ENCODE data around the gene GNAZ. TPM values are rescaled to one million over a fixed set of nuclear protein-coding genes. Genes with fewer than 3 reads are reported as not detected.
A peak's percentile ranks its signal among the peaks of the same experiment; 100 is the strongest.

The GNAZ gene
- total RNA-seq, 1 experiment from 2014 or later: 5.0 TPM

- no peak overlapping the region for H2BK5ac ChIP-seq (ENCODE audit: insufficient read length, low read length)
- H3K79me1 ChIP-seq (ENCODE audit: insufficient read depth, low read depth, low read length, poor library complexity, severe bottlenecking): no peaks in the 10 kb centered on the region
- H2BK120ac ChIP-seq (ENCODE audit: low read depth, low read length, poor library complexity, severe bottlenecking): no peak overlapping the region
- H2BK15ac ChIP-seq (ENCODE audit: low read depth, low read length): no peak overlapping the region
- no peak overlapping the region for H3K56ac ChIP-seq (ENCODE audit: insufficient read length, low read depth, low read length)
- DNase-seq: no peak
- H3K27ac Mint-ChIP-seq: no peak overlapping the region
- no peak overlapping the region for H3K18ac ChIP-seq (ENCODE audit: insufficient read length, low read depth, low read length)
- no peak overlapping the region for H4K91ac ChIP-seq (ENCODE audit: insufficient read length, low read depth, low read length)
- no peak overlapping the region for H3K4me2 ChIP-seq (ENCODE audit: insufficient read depth, insufficient read length, low read length)
- H3K27me3 Mint-ChIP-seq (ENCODE audit: low read depth): peaks cover 50% of the 10 kb centered on the region
- peaks cover 5% of the 10 kb centered on the region for H3K23me2 ChIP-seq (ENCODE audit: insufficient read length, low read depth, low read length, poor library complexity, severe bottlenecking)
- no peak for TF ChIP-seq CTCF (conservative IDR thresholded peaks at IDR 0.05)
- no peak overlapping the region for H2AFZ ChIP-seq (ENCODE audit: low read length)
- H3K27ac ChIP-seq (ENCODE audit: insufficient read length, low read depth, low read length): no peak overlapping the region
- WGBS (ENCODE audit: extremely low coverage, insufficient read length, low lambda C conversion rate): no CpG with 5 or more reads among the region's 8 CpGs
- H3K4me3 Mint-ChIP-seq: peak overlapping the region; percentile 8 to 53; a peak in 2 of 5 replicates
- no peaks in the 10 kb centered on the region for H3K79me2 ChIP-seq (ENCODE audit: insufficient read depth, low read length)
- H3K9me3 ChIP-seq (ENCODE audit: control insufficient read depth, low read depth, low read length): no peaks in the 10 kb centered on the region
- H3K23ac ChIP-seq (ENCODE audit: insufficient read length, low read depth, low read length): no peak overlapping the region
- H3K4me1 ChIP-seq (ENCODE audit: insufficient read depth, low read length): peaks cover 3% of the 10 kb centered on the region
- no peak overlapping the region for H4K8ac ChIP-seq (replicated peaks; ENCODE audit: insufficient read length, low read depth, low read length)
- peaks cover 30 to 38% of the 10 kb centered on the region in 2 experiments for H3K4me1 Mint-ChIP-seq
- no peak overlapping the region for H2BK12ac ChIP-seq (ENCODE audit: insufficient read length, low read depth, low read length)
- no peak overlapping the region for H2AK5ac ChIP-seq (ENCODE audit: insufficient read length, low read length)
- no peak overlapping the region for H2BK20ac ChIP-seq (ENCODE audit: low read depth, low read length, poor library complexity, severe bottlenecking)
- no peak overlapping the region for H4K5ac ChIP-seq (ENCODE audit: insufficient read length, low read depth, low read length)
- no peak overlapping the region for H3K4ac ChIP-seq (ENCODE audit: low read depth, low read length)
- peaks cover 0 to 4% (median 0%) of the 10 kb centered on the region in 3 experiments; a peak in 3 of 7 replicates for H3K36me3 Mint-ChIP-seq (ENCODE audit: insufficient read depth in 1 of 3, low read depth in 3 of 3)
- no peaks in the 10 kb centered on the region; the same call in 1 of the 2 replicates for H3K27me3 ChIP-seq (ENCODE audit: insufficient read depth, low read length)
- H4K20me1 ChIP-seq (ENCODE audit: control insufficient read depth, insufficient read depth, insufficient read length): no peaks in the 10 kb centered on the region
- no peak overlapping the region for H3K9ac ChIP-seq (ENCODE audit: extremely low read depth, insufficient read length, low read length)
- H3K9me3 Mint-ChIP-seq: no peaks in the 10 kb centered on the region; a peak in 1 of 5 replicates
- H3K14ac ChIP-seq (ENCODE audit: insufficient read depth, low read length): no peak overlapping the region
- H3T11ph ChIP-seq (ENCODE audit: low read length): no peak overlapping the region
Measured at GRCh38 chr22:23146478-23147205, 76.3 kb downstream of the GNAZ start.
